Endodermal cell (in vitro differentiated cells): ENCODE measurements around the gene RPL19. TPM values are rescaled to one million over a fixed set of nuclear protein-coding genes. Genes with fewer than 3 reads are reported as not detected.

ENCODE experiments used
- DNase-seq: peaks from one replicate; pipeline ENCODE4 v3.0.0-alpha.2; 2017
- H3K27ac ChIP-seq: 2 replicates; pipeline ENCODE4 v1.5.1; 2013; ENCODE audit warnings: mild to moderate bottlenecking, low read depth, low read length, moderate library complexity
- H3K27me3 ChIP-seq: 2 replicates; pipeline ENCODE4 v1.6.1; 2013; ENCODE audit warnings: mild to moderate bottlenecking, low read length, moderate library complexity; ENCODE audit not compliant: insufficient read depth, control insufficient read depth, poor library complexity, severe bottlenecking
- H3K36me3 ChIP-seq: 2 replicates; pipeline ENCODE4 v1.7.0; 2013; ENCODE audit warnings: mild to moderate bottlenecking, low read length, moderate library complexity; ENCODE audit not compliant: control insufficient read depth, insufficient read depth
- H3K4me1 ChIP-seq: one replicate; pipeline ENCODE4 v1.7.0; 2013; ENCODE audit warnings: low read length; ENCODE audit not compliant: control insufficient read depth, insufficient read depth
- H3K4me3 ChIP-seq: 2 replicates; pipeline ENCODE4 v1.5.1; 2013; ENCODE audit warnings: mild to moderate bottlenecking, low read length, moderate library complexity
- H3K9ac ChIP-seq: 2 replicates; pipeline ENCODE4 v1.6.1; 2013; ENCODE audit warnings: mild to moderate bottlenecking, low read length, moderate library complexity; ENCODE audit not compliant: poor library complexity, severe bottlenecking; ENCODE audit errors: extremely low read depth
- H3K9me3 ChIP-seq: 2 replicates; pipeline ENCODE4 v1.6.1; 2013; ENCODE audit warnings: mild to moderate bottlenecking, low read length, moderate library complexity; ENCODE audit not compliant: control insufficient read depth
- H3K27ac Mint-ChIP-seq: 2 replicates; pipeline ENCODE4 v1.8.0; 2020; ENCODE audit warnings: mixed read lengths
- H3K27me3 Mint-ChIP-seq: 2 replicates; pipeline ENCODE4 v1.8.0; 2021; ENCODE audit warnings: mild to moderate bottlenecking, mixed read lengths; ENCODE audit not compliant: insufficient read depth
- H3K36me3 Mint-ChIP-seq: 2 replicates; pipeline ENCODE4 v1.8.0; 2020; ENCODE audit warnings: low read depth, mixed read lengths
- H3K4me1 Mint-ChIP-seq: 2 replicates; pipeline ENCODE4 v1.8.0; 2020; ENCODE audit warnings: mixed read lengths
- H3K4me3 Mint-ChIP-seq: 2 replicates; pipeline ENCODE4 v1.8.0; 2020; ENCODE audit warnings: mild to moderate bottlenecking, moderate library complexity, mixed read lengths
- H3K9me3 Mint-ChIP-seq: 2 replicates; pipeline ENCODE4 v1.8.0; 2020; ENCODE audit warnings: mild to moderate bottlenecking, mixed read lengths
- CTCF ChIP-seq: fragments of 200-600 bp; sonication (generic); conservative IDR thresholded peaks from 2 replicates; pipeline ENCODE4 v1.5.0; 2021; ENCODE audit warnings: antibody characterized with exemption, mild to moderate bottlenecking
- WGBS, 2 experiments: methylation state at CpG; one replicate each; pipeline versions ENCODE4 v1.1.5 to v1.1.7; 2013; ENCODE audit warnings: missing lambda C conversion rate in 2 of 2, mixed read lengths in 1 of 2; ENCODE audit not compliant: insufficient coverage in 1 of 2, insufficient read length in 1 of 2; 5-methylcytosine and 5-hydroxymethylcytosine counted together
- total RNA-seq, 2 donors: library from RNA; stranded (reverse); fragmentation: NEBNext Ultra II Directional in 1 of 2; extraction: Animal tissue kit (Norgen Biotek cat#: 25700) in 1 of 2; gene quantifications; 2 replicates in 1 of 2; 3 replicates in 1 of 2; pipeline ENCODE4 v1.2.1, GENCODE V29; 2021

Gene RPL19
- total RNA-seq, 2 donors from 2014 or later: 1,782 to 1,829 TPM

GRCh38 chr17:39213852-39214251 is 13.8 kb downstream of the RPL19 start:
- no peak overlapping the region for H3K27ac ChIP-seq
- WGBS, 2 experiments: 88 to 91% methylated on average over 6 to 9 of the region's 9 CpGs
- no peak overlapping the region for H3K27ac Mint-ChIP-seq
- H3K27me3 Mint-ChIP-seq: peaks cover 69% of the 10 kb centered on the region
- peaks cover 4% of the 10 kb centered on the region for H3K4me1 Mint-ChIP-seq
- no peak overlapping the region for H3K4me3 Mint-ChIP-seq
- peak; percentile 79 for DNase-seq
- no peaks in the 10 kb centered on the region for H3K36me3 ChIP-seq
- no peaks in the 10 kb centered on the region for H3K36me3 Mint-ChIP-seq
- TF ChIP-seq CTCF: no peak
- no peaks in the 10 kb centered on the region for H3K9me3 ChIP-seq
- H3K9ac ChIP-seq: no peak overlapping the region
- no peaks in the 10 kb centered on the region for H3K9me3 Mint-ChIP-seq
- H3K4me1 ChIP-seq: peaks cover 2% of the 10 kb centered on the region
- H3K27me3 ChIP-seq: peaks cover 50% of the 10 kb centered on the region
- H3K4me3 ChIP-seq: no peak overlapping the region

GRCh38 chr17:39217734-39218369 is 17.8 kb downstream of the RPL19 start:
- H3K27ac Mint-ChIP-seq: no peak overlapping the region
- H3K9me3 ChIP-seq: no peaks in the 10 kb centered on the region
- H3K36me3 ChIP-seq: no peaks in the 10 kb centered on the region
- H3K9ac ChIP-seq: no peak overlapping the region
- H3K4me1 Mint-ChIP-seq: no peaks in the 10 kb centered on the region
- WGBS, 2 experiments: 22 to 42% methylated on average over 8 to 24 of the region's 24 CpGs
- no peaks in the 10 kb centered on the region for H3K36me3 Mint-ChIP-seq
- no peak overlapping the region for H3K4me3 Mint-ChIP-seq
- peaks cover 59% of the 10 kb centered on the region for H3K27me3 ChIP-seq
- no peak overlapping the region for H3K4me3 ChIP-seq
- DNase-seq: peak; percentile 69
- H3K4me1 ChIP-seq: no peaks in the 10 kb centered on the region
- H3K9me3 Mint-ChIP-seq: no peaks in the 10 kb centered on the region
- H3K27me3 Mint-ChIP-seq: peaks cover 73% of the 10 kb centered on the region
- no peak overlapping the region for H3K27ac ChIP-seq
- no peak for TF ChIP-seq CTCF

GRCh38 chr17:39218906-39219305 is 18.8 kb downstream of the RPL19 start:
- no peak for TF ChIP-seq CTCF
- Histone ChIP-seq H3K9ac (no peak overlapping the region), H3K9me3 (no peaks in the 10 kb centered on the region), H3K4me1 (no peaks in the 10 kb centered on the region), H3K36me3 (no peaks in the 10 kb centered on the region), H3K27ac (no peak overlapping the region), H3K27me3 (peaks cover 70% of the 10 kb centered on the region), H3K4me3 (no peak overlapping the region)
- H3K9me3 Mint-ChIP-seq: no peaks in the 10 kb centered on the region
- H3K4me1 Mint-ChIP-seq: no peaks in the 10 kb centered on the region
- H3K4me3 Mint-ChIP-seq: no peak overlapping the region
- peaks cover 80% of the 10 kb centered on the region for H3K27me3 Mint-ChIP-seq
- DNase-seq: peak; percentile 52
- no peak overlapping the region for H3K27ac Mint-ChIP-seq
- H3K36me3 Mint-ChIP-seq: no peaks in the 10 kb centered on the region
- 88 to 98% methylated on average over 5 to 7 of the region's 8 CpGs for WGBS, 2 experiments
